Prostate gland (tissue), 2 donors: ENCODE data around the gene EFNB3. TPM values are rescaled to one million over a fixed set of nuclear protein-coding genes. Genes with fewer than 3 reads are reported as not detected.
A peak's percentile ranks its signal among the peaks of the same experiment; 100 is the strongest.

Source experiments
- DNase-seq: peaks from one replicate; pipeline ENCODE4 v3.0.0-alpha.2; 2019; ENCODE audit warnings: low spot score
- H3K27ac ChIP-seq, 2 donors: fragments of 200-600 bp; sonication (generic); 2 replicates each; pipeline ENCODE4 v1.5.1; 2017 to 2019
- H3K27me3 ChIP-seq: fragments of 200-600 bp; sonication (generic); replicated peaks from 2 replicates; pipeline ENCODE4 v1.5.1; 2019; ENCODE audit not compliant: insufficient read depth
- H3K36me3 ChIP-seq, 2 donors: fragments of 200-600 bp; sonication (generic); 1 replicate in 1 of 2; 2 replicates in 1 of 2; pipeline versions ENCODE4 v1.5.1 to v1.8.1; 2017 to 2019
- H3K4me1 ChIP-seq: fragments of 200-600 bp; sonication (generic); replicated peaks from 2 replicates; pipeline ENCODE4 v1.5.1; 2019
- H3K4me3 ChIP-seq, 2 donors: fragments of 200-600 bp; sonication (generic); 2 replicates each; pipeline ENCODE4 v1.5.1; 2017 to 2019
- H3K9me3 ChIP-seq: fragments of 200-600 bp; sonication (generic); 2 replicates; pipeline ENCODE4 v1.5.1; 2017
- POLR2A ChIP-seq: fragments of 450-650 bp; IDR thresholded peaks from one replicate; pipeline ENCODE4 v1.6.1; 2016; ENCODE audit warnings: antibody characterized with exemption, mild to moderate bottlenecking
- POLR2AphosphoS5 ChIP-seq: sonication (generic); formaldehyde crosslinking; IDR thresholded peaks from one replicate; pipeline ENCODE4 v1.6.1; 2017; ENCODE audit warnings: antibody characterized with exemption
- WGBS: methylation state at CpG from one replicate; pipeline ENCODE4 v1.1.5; 2018; 5-methylcytosine and 5-hydroxymethylcytosine counted together
- intact Hi-C: fragments of 100-400 bp; cut with DNase I; formaldehyde crosslinking; loops from one replicate; pipeline ENCODE4 v1.14.2; 2022
- total RNA-seq, 2 donors: library from RNA; depleted of rRNA; stranded (reverse); fragments of >200 nt; gene quantifications; one replicate each; pipeline ENCODE4 v1.1.0, GENCODE V29; 2016
- TF ChIP-seq, protein P1 (sequence below), 4 experiments: fragments of 200-600 bp in 2 of 4; fragments of 450-650 bp in 2 of 4; sonication (generic) in 2 of 4; IDR thresholded peaks; 1 replicate in 3 of 4; 2 replicates in 1 of 4; pipeline ENCODE4 v1.5.1; 2016 to 2019; ENCODE audit warnings: antibody characterized with exemption in 4 of 4, mild to moderate bottlenecking in 2 of 4, moderate library complexity in 2 of 4

EFNB3 gene
- total RNA-seq, 2 donors from 2014 or later = 3.0 to 5.5 TPM

DNA sequence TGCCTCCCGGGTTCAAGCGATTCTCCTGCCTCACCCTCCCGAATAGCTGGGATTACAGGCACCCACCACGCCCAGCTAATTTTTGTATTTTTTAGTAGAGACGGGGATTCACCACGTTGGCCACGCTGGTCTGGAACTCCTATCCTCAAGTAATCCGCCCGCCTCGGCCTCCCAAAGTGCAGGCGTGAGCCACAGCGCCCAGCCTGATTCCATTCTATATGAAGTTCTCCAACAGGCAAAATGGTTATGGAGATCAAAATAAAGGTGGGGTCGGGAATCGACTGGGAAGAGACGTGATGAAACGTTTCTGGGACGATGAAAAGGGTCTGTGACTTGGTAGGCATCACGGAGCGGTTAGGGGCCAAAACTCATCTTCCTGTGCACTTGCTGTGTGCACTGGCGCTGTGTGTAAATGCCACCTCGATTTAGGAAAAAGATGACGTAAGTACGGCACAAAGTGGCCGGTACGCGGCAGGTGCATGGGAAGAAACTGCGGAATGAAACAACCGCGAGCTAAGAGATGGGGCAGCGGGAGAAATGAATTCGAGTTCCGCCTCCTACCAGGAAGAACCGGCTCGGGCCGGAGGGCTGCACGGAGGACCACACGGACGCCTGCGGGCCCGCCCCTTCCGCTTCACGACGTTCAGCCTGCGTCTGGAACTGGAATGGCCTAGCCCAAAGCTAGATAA, 19.3 kb upstream of the EFNB3 start:
- Histone ChIP-seq H3K9me3 (no peaks in the 10 kb centered on the region), H3K27ac (peak overlapping the region; percentile 90 to 93), H3K36me3 (no peaks in the 10 kb centered on the region), H3K4me3 (peak overlapping the region; percentile 66 to 77), H3K27me3 (no peaks in the 10 kb centered on the region), H3K4me1 (peaks cover 9% of the 10 kb centered on the region)
- peak; percentile 51 for TF ChIP-seq POLR2A
- TF ChIP-seq POLR2AphosphoS5 = peak; percentile 94
- TF ChIP-seq, protein P1, sequence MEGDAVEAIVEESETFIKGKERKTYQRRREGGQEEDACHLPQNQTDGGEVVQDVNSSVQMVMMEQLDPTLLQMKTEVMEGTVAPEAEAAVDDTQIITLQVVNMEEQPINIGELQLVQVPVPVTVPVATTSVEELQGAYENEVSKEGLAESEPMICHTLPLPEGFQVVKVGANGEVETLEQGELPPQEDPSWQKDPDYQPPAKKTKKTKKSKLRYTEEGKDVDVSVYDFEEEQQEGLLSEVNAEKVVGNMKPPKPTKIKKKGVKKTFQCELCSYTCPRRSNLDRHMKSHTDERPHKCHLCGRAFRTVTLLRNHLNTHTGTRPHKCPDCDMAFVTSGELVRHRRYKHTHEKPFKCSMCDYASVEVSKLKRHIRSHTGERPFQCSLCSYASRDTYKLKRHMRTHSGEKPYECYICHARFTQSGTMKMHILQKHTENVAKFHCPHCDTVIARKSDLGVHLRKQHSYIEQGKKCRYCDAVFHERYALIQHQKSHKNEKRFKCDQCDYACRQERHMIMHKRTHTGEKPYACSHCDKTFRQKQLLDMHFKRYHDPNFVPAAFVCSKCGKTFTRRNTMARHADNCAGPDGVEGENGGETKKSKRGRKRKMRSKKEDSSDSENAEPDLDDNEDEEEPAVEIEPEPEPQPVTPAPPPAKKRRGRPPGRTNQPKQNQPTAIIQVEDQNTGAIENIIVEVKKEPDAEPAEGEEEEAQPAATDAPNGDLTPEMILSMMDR (IDR thresholded peaks at IDR 0.05) = peak in 1 of 4 experiments; percentile 17
- DNase-seq = peak; percentile 93
- intact Hi-C loops = loop anchor here (5.0 to 10.0 kb wide), 4 partner anchors 58 to 333 kb away; partner anchors contain the start of genes KCTD11, POLR2A, SAT2 and SLC35G6
- 3% methylated on average over 44 of the region's 44 CpGs for WGBS

DNA sequence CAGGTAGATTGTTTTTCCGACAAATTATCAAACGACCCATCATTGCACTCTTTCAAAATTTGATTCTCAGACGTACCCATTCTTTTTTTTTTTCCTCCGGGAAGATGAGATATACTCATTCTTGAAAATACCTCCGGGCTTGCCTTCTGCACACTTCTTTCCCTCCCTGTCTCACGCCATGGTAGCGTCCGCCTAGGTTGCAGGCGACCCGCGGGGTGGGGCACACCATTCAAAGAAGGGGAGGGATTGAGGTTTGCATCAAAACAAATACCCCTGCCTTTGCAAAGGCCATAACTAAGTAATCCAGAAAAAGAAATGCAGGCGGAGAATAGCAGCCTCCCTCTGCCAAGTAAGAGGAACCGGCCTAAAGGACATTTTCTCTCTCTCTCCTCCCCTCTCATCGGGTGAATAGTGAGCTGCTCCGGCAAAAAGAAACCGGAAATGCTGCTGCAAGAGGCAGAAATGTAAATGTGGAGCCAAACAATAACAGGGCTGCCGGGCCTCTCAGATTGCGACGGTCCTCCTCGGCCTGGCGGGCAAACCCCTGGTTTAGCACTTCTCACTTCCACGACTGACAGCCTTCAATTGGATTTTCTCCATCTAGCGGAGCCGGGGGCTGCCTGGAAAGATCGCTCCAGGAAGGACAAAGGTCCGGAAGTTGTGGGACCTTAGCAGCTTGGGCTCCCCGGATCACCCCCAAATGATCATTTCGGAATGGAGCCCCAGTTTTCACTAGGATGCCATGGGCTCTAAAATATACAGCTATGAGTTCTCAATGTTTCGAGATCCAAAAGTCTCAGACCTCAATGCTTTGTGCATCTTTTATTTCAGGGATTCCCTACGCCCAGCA, 18.6 kb upstream of the EFNB3 start:
- intact Hi-C loops = loop anchor here (5.0 to 10.0 kb wide), 4 partner anchors 59 to 334 kb away; partner anchors contain the start of genes KCTD11, POLR2A, SAT2 and SLC35G6
- 0% methylated on average over 30 of the region's 30 CpGs for whole genome bisulfite sequencing
- Histone ChIP-seq H3K27me3 (no peaks in the 10 kb centered on the region), H3K4me1 (peaks cover 9% of the 10 kb centered on the region), H3K4me3 (peak overlapping the region; percentile 66 to 77), H3K9me3 (no peaks in the 10 kb centered on the region), H3K36me3 (no peaks in the 10 kb centered on the region), H3K27ac (peak overlapping the region; percentile 90 to 93)
- TF ChIP-seq POLR2A = peak; percentile 85
- TF ChIP-seq, protein P1 (IDR thresholded peaks at IDR 0.05) = no peak
- TF ChIP-seq POLR2AphosphoS5 = peak; percentile 87
- peak; percentile 66 for DNase-seq

DNA sequence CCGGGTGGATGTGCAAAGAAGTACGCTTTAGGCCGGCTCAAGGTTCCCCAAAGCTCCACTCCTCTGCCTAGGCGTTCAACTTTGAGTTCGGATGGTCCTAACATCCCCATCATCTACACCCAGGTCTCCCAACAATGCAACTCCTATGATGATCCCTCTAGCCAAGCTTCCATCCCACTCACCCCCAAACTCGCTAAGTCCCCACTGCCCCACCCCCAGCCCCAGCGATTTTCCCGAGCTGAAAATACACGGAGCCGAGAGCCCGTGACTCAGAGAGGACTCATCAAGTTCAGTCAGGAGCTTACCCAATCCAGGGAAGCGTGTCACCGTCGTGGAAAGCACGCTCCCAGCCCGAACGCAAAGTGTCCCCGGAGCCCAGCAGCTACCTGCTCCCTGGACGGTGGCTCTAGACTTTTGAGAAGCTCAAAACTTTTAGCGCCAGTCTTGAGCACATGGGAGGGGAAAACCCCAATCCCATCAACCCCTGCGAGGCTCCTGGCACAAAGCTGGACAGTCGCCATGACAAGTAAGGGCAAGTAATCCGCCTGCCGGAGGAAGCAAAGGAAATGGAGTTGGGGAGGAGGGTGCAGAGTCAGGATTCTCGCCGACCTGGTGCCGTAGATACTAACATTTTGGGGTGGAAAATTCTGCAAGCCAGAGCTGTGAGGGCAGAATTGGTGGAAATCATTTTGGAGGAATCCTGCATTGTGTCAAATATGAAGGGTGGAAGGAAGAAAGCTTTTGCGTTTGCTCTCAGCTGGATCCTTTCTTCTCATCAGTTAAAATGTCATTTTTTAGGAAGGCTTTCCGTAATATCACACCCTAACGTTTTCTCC, 17.7 kb upstream of the EFNB3 start, which contains the start of gene TP53:
Gene TP53, minus strand, starts transcription at position 419 of the 836 bp plus-strand sequence. CDS start 10,896 bp downstream, outside the sequence.
- Histone ChIP-seq H3K36me3 (no peaks in the 10 kb centered on the region), H3K27ac (peak within 1 kb of the TSS; percentile 90 to 93), H3K4me3 (peak within 1 kb of the TSS; percentile 66 to 77), H3K4me1 (peaks cover 9% of the 10 kb centered on the region), H3K27me3 (no peaks in the 10 kb centered on the region), H3K9me3 (no peaks in the 10 kb centered on the region)
- peak; percentile 93 for DNase-seq
- intact Hi-C loops = loop anchor here (5.0 to 10.0 kb wide), 4 partner anchors 60 to 335 kb away; partner anchors contain the start of genes KCTD11, POLR2A, SAT2 and SLC35G6
- TF ChIP-seq, protein P1 (IDR thresholded peaks at IDR 0.05) = peak in 2 of 4 experiments; percentile 10 to 54
- TF ChIP-seq POLR2A (peak; percentile 77), POLR2AphosphoS5 (peak; percentile 98)
- under 1% methylated on average over 30 of the region's 30 CpGs for WGBS
